ENCODE measurements around the gene KRTAP5-10. TPM values are rescaled to one million over a fixed set of nuclear protein-coding genes. Genes with fewer than 3 reads are reported as not detected.

Gene KRTAP5-10
- total RNA-seq, 1 donor from 2014 or later = not detected

DNA sequence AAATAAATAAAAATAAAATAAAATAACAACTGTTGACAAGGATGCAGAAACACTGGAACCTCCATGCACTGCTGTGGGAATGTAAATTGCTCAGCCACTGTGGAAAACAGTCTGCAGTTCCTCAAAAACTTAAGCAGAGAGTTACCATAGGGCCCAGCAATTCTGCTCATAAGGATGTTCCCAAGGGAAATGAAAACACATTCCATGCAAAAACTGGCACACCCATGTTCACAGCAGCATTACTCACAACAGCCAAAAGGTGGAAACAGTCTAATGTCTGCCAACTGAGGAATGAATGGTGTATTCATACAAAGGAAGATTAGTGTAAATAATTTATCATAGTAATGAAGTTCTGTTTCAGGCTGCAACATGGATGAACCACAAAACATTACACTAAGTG is 3.2 kb upstream of the KRTAP5-10 start:
- Histone ChIP-seq H2AFZ (replicated peaks) (no peak overlapping the region), H4K20me1 (ENCODE audit: low read depth) (no peaks in the 10 kb centered on the region), H3F3A (ENCODE audit: low read depth) (no peaks in the 10 kb centered on the region), H3K9ac (no peak overlapping the region), H3K79me2 (ENCODE audit: low read depth) (no peaks in the 10 kb centered on the region), H3K27me3 (no peaks in the 10 kb centered on the region), H3K27ac (no peak overlapping the region), H3K4me3 (no peak overlapping the region), H3K9me3 (ENCODE audit: low read depth) (no peaks in the 10 kb centered on the region), H3K4me1 (no peaks in the 10 kb centered on the region), H3K36me3 (no peaks in the 10 kb centered on the region), H3K4me2 (no peak overlapping the region)
- H3K27me3 Mint-ChIP-seq (ENCODE audit: insufficient read depth, low read depth) = peaks cover 4% of the 10 kb centered on the region
- peaks cover 13% of the 10 kb centered on the region for H3K9me3 Mint-ChIP-seq
- no peaks in the 10 kb centered on the region for H3K36me3 Mint-ChIP-seq
- peaks cover 20% of the 10 kb centered on the region for H3K4me1 Mint-ChIP-seq
- TF ChIP-seq EZH2phosphoT487 (IDR thresholded peaks at IDR 0.05) (no peak), EZH2 (IDR thresholded peaks at IDR 0.05) (no peak)
- TF ChIP-seq, protein P1, sequence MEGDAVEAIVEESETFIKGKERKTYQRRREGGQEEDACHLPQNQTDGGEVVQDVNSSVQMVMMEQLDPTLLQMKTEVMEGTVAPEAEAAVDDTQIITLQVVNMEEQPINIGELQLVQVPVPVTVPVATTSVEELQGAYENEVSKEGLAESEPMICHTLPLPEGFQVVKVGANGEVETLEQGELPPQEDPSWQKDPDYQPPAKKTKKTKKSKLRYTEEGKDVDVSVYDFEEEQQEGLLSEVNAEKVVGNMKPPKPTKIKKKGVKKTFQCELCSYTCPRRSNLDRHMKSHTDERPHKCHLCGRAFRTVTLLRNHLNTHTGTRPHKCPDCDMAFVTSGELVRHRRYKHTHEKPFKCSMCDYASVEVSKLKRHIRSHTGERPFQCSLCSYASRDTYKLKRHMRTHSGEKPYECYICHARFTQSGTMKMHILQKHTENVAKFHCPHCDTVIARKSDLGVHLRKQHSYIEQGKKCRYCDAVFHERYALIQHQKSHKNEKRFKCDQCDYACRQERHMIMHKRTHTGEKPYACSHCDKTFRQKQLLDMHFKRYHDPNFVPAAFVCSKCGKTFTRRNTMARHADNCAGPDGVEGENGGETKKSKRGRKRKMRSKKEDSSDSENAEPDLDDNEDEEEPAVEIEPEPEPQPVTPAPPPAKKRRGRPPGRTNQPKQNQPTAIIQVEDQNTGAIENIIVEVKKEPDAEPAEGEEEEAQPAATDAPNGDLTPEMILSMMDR (IDR thresholded peaks at IDR 0.05) = no peak
- no peak overlapping the region for H3K4me3 Mint-ChIP-seq
- DNase-seq (ENCODE audit: low spot score) = no peak
- H3K27ac Mint-ChIP-seq = no peak overlapping the region

- no peak overlapping the region for H3K27ac Mint-ChIP-seq
- DNase-seq (ENCODE audit: low spot score) = peak; percentile 65
- no peak overlapping the region for H3K9ac ChIP-seq
- peaks cover 30% of the 10 kb centered on the region for H3K4me1 Mint-ChIP-seq
- H3K4me1 ChIP-seq = no peaks in the 10 kb centered on the region
- H3K27me3 Mint-ChIP-seq (ENCODE audit: insufficient read depth, low read depth) = peaks cover 4% of the 10 kb centered on the region
- no peaks in the 10 kb centered on the region for H3K79me2 ChIP-seq (ENCODE audit: low read depth)
- no peaks in the 10 kb centered on the region for H3K36me3 ChIP-seq
- H3K27ac ChIP-seq = no peak overlapping the region
- H3K4me2 ChIP-seq = no peak overlapping the region
- no peak for TF ChIP-seq EZH2phosphoT487 (IDR thresholded peaks at IDR 0.05)
- TF ChIP-seq, protein P1 (IDR thresholded peaks at IDR 0.05) = peak; percentile 64
- H3K4me3 Mint-ChIP-seq = no peak overlapping the region
- H3K36me3 Mint-ChIP-seq = no peaks in the 10 kb centered on the region
- H3K9me3 Mint-ChIP-seq = peaks cover 7% of the 10 kb centered on the region
- H3K9me3 ChIP-seq (ENCODE audit: low read depth) = no peaks in the 10 kb centered on the region
- no peak overlapping the region for H3K4me3 ChIP-seq
- H4K20me1 ChIP-seq (ENCODE audit: low read depth) = no peaks in the 10 kb centered on the region
- no peaks in the 10 kb centered on the region for H3K27me3 ChIP-seq
- H2AFZ ChIP-seq (replicated peaks) = no peak overlapping the region
- H3F3A ChIP-seq (ENCODE audit: low read depth) = no peaks in the 10 kb centered on the region
Measured at GRCh38 chr11:71563406-71563805, 2.0 kb upstream of the KRTAP5-10 start.

DNA sequence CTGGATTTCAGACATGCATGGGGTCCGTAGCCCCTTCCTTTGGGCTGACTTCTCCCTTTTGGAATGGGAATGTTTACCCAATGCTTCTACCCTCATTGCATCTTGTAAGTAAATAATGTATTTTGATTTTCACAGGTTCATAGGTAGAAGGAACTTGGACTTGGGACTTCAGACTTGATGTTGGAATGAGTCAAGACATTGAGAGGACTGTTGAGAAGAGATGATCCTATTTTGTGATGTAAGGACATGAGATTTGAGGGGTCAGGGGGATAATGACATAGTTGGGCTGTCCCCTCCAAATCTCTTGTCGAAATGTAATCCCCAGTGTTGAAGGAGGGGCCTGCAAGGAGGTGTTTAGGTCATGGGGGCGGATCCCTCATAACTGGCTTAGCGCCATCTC is 933 bp upstream of the KRTAP5-10 start:
- Mint-ChIP-seq H3K9me3 (peaks cover 4% of the 10 kb centered on the region), H3K4me3 (no peak overlapping the region), H3K27ac (no peak overlapping the region)

More for the DNA sequence above, 933 bp upstream of the KRTAP5-10 start:
- H3K4me2 ChIP-seq = no peak overlapping the region
- Mint-ChIP-seq H3K4me1 (peaks cover 36% of the 10 kb centered on the region), H3K36me3 (no peaks in the 10 kb centered on the region), H3K27me3 (ENCODE audit: insufficient read depth, low read depth) (peaks cover 6% of the 10 kb centered on the region)
- H4K20me1 ChIP-seq (ENCODE audit: low read depth) = no peaks in the 10 kb centered on the region
- H3K36me3 ChIP-seq = no peaks in the 10 kb centered on the region
- no peak for TF ChIP-seq EZH2phosphoT487 (IDR thresholded peaks at IDR 0.05)
- TF ChIP-seq, protein P1 (IDR thresholded peaks at IDR 0.05) = no peak
- TF ChIP-seq EZH2 (IDR thresholded peaks at IDR 0.05) = no peak
- H3K4me3 ChIP-seq = no peak overlapping the region
- no peak for DNase-seq (ENCODE audit: low spot score)
- no peak overlapping the region for H3K27ac ChIP-seq
- no peak overlapping the region for H2AFZ ChIP-seq (replicated peaks)
- no peaks in the 10 kb centered on the region for H3K79me2 ChIP-seq (ENCODE audit: low read depth)
- H3K4me1 ChIP-seq = no peaks in the 10 kb centered on the region
- H3K9me3 ChIP-seq (ENCODE audit: low read depth) = no peaks in the 10 kb centered on the region
- no peak overlapping the region for H3K9ac ChIP-seq
- no peaks in the 10 kb centered on the region for H3F3A ChIP-seq (ENCODE audit: low read depth)
- H3K27me3 ChIP-seq = no peaks in the 10 kb centered on the region
